Fibroblast of skin of right quadriceps (primary cell): ENCODE data around the gene KCNH2.
"Not testable (repeated sequence)": the region's sequence is repeated elsewhere in the genome, so short reads cannot be mapped to it uniquely, and the experiment has no call there.

Experiments
- DNase-seq: peaks from one replicate; pipeline ENCODE4 v3.0.0-alpha.2; 2013

The KCNH2 gene

DNA sequence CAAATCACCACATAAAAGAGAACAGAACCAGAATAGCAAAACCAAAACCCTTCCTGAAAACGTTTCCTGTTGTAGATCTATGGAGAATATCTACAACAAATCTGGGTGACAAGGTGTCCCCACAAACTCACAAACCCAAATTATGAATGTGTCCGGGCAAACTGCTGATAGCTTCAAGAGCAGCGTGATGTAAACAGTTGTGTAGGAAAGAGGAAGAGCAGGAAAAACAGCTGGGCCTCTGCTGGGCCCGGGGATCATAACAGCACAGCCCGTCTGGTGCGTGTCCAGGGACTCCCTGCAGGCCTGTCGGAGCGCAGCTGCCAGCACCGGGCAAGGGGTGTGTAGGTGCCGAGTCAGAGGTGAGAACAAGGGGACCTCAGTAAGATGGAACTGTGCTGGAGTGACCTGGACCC is 53.7 kb downstream of the KCNH2 start:
- no peak for DNase-seq

DNA sequence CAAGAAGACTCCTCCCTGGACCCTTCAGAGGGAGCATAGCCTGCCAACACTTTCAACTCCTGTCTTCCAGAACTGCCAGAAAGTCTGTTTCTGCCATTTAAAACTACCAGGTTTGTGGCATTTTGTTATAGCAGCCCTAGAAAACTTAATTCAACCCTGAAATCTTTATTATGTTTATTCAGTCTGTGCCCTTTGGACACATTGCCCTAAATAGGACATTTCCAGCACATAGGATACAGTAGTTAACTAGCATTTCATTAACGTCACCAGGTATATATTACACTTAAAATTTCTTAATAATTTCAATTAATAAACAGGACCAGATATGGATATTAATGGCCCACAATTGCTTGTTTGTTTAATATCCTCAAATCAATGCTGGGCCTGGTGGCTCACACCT is 54.3 kb downstream of the KCNH2 start:
- no peak for DNase-seq

DNA sequence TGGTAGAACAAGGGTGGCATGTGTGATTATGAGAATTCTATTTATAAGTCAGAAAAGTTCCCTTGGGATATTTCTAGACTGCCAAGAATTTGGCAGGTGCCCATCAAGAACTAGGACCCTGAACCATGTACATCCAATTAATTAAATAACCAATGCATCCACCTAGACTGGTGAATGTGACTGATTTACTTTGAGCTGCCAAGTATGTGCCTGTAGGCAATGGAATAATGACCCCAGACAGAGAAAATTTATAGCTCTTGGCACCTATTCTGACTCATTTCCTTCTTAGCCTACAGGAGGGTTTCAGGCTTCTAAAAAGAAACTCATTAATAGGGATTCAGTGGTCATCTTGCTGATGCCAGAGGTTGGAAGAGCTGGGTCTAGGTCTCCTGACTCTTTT is 54.9 kb downstream of the KCNH2 start:
- DNase-seq, result no peak

DNA sequence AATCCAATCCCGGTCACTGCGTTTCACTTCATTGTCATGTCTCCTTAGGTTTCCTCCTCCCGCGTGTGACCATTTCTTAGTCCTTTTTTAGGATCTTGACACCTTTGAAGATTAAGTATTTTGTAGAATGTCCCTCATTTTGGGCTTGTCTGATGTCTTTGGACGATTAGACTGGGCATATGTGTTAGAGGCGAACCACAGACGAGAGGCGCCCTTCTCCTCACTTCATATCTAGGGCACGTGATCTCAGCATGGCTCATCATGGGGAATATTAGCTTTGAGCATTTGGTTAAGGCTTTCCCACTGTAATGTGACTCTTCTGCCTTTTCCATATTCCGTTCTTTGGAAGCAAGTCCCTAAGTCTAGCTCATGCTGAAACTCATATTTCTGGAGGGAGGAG is 59.0 kb downstream of the KCNH2 start:
- DNase-seq, result no peak

DNA sequence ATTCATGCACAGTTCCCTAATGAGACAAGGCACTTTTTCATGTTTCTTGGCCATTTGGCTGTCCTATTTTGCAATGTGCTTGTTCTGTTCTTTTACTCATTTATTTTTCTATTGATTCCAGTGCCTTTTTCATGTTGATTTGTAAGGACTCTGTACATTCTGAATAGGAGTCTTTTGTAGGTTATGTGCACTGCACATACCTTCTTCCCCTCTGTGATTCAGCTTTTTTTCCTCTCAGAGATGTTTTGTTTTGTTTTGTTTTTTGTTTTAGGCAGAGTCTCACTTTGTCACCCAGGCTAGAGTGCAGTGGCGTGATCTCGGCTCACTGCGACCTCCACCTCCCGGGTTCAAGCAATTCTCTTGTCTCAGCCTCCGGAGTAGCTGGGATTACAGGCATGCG is 59.7 kb downstream of the KCNH2 start:
- no peak for DNase-seq

DNA sequence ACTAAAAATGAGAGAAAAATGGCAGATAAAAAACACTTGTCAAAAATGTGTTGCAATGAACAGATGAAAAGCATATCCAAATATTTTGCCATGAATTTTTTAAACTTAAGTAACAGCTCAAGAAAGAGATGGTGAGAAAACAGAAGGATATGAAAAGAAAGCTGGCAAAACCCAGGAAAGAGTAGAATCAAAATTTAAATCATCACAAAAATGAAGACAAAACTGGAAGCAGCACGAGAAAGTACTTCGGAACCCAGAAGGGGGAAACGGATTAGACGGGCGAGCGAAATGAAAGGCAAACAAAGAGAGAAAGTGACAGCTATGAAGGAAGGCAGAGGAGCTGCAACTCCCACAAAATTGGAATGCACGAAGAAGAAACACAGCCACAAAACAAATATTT is 60.2 kb downstream of the KCNH2 start:
- DNase-seq, result no peak

DNA sequence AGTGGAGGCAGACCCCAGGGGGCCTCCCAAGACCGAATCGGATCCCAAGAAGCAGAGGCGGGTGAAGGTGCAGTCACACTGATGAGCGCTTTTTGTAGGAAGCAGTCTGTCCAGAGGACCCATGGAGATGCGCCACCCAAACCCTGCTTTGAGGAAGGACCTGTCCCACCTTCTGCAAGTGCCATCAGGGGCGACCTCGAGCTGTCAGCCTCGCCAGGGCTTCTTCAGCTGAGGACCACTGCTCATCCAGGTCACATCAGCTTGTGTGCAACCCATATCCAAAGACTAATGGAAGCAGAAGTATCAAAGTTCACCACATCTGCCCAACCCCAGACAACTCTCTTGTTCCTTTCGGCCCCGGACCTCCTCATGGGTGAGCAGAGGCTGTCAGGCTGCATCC is 61.5 kb downstream of the KCNH2 start:
- DNase-seq, result no peak

DNA sequence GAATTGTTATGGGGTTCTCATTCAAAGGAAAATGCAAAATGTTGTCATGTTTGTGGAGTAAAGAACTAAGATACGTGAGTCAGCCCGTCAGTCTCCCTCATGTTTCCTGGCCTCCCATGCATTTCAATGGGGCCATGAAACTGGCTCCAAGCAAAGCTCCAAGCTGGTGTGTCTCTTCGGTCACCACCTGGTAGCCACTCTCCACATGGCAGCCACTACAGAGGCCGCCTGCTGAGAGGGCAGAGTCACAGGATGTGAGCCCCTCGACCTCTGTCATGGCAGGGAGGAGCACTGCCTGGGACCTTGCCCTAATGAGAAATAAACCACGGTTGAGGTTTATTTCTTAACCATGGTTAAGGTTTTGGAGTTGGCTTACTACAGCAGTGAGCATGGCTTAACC is 63.2 kb downstream of the KCNH2 start:
- no peak for DNase-seq

DNA sequence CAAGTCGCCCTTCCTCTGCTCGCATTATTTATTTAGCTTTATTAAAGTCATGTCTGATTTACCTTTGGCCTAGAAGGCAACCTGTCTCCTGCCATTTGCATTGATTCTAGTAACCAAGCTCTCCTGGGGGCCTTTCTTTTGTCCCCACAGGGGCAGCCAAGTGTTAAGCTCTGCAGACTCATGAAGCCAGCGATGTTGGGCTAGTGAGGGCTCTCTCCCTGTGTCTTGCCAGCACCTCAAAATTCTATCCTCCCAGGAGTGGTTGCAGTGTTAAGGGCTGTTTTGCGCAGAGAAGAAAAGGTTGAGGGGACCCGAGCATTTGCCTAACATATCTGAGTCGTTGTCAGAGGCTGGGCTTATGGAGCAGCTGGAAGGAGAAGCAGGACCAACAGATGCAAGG is 63.9 kb downstream of the KCNH2 start:
- no peak for DNase-seq

DNA sequence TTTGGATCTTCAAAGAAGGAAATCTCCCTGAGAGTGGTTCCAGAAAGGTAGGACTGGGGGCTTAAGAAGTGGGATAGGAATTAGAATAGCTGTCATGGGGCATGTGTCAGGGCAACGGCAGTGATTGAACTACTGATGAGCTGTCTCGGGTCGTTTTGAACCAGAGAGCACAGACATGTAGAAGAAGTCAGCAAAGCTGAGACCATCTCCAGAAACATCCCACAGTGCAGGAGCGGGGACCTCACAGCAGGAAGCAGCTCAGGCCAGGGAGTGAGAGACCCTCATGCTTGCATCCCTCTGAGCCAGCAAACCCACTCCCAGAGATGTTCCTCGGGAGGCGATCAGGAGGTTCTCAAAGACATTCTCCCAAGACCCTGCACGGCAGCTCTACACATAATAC is 65.7 kb downstream of the KCNH2 start:
- DNase-seq, result no peak

DNA sequence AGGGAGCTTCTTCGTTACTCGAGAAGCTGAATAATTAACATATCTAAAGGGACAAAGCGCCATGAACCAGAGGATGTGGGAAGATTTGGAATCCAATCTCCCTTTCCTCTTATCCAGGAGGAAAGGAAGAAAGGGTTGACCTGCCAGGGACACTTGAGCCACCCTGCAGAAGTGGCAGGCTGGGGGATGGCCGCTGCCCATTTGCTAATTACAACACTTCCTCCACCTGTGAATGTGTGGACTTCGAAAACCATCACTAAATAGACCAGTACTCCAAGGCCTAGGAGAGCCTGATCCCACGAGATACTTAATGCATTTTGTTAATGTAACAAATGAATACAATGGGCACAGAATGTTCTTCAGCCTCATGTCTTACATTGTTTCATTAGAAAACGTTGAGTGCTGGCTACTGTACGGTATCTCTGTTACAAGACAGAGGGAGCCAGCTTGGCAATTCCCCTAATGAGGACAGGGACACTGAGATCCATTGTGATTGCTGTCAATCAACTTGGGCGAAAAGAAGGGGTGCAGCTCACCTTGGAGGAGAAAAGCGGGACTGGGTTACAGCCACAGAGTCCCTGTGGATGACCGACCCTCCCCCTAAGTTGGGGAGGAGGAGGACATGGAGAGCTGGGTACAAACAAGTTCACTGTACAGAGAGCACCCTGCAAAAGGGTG is 66.4 kb downstream of the KCNH2 start:
- no peak for DNase-seq

DNA sequence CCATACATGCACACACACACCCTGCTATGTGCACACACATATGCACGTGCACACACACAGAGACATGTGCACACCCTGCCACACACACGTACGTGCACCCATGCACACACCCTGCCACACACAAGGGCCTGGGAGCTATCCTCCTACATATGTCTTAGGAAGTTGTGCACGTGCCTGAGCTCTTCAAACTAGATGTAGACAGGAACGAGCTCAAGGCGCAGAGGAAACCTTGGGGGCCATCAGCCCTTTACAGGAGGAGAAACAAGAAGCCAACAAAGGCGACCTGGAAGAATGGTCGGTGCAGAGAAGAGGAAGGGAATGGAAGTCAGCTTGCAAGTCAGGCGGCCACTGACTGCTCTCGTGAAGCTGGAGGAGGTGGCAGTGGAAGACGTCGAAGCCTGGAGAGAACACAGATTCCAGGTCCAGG is 67.1 kb downstream of the KCNH2 start:
- no peak for DNase-seq

DNA sequence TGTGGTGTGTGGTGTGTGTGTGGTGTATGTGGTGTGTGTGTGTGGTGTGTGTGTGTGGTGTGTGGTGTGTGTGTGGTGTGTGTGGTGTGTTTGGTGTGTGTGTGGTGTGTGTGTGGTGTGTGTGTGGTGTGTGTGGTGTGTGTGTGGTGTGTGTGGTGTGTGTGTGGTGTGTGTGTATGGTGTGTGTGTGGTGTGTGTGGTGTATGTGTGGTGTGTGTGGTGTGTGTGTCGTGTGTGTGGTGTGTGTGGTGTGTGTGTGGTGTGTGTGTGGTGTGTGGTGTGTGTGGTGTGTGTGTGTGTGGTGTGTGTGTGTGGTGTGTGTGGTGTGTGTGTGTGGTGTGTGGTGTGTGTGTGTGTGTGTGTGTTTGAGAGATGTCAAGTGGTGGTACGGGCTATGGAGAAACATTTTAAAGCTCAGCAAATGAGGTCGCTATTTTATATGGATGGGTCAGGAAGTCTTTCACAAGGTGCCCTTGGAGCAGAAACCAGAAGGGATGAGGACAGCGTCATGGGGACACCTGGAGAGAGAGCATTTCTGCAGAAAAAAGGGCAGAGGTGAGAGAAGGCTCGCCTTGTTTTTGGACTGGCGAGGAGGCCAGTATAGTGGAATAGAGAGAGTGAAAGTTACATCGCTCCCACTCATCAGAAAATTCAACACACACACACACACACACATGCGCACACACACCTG is 67.7 kb downstream of the KCNH2 start:
- DNase-seq, result not testable (repeated sequence)

DNA sequence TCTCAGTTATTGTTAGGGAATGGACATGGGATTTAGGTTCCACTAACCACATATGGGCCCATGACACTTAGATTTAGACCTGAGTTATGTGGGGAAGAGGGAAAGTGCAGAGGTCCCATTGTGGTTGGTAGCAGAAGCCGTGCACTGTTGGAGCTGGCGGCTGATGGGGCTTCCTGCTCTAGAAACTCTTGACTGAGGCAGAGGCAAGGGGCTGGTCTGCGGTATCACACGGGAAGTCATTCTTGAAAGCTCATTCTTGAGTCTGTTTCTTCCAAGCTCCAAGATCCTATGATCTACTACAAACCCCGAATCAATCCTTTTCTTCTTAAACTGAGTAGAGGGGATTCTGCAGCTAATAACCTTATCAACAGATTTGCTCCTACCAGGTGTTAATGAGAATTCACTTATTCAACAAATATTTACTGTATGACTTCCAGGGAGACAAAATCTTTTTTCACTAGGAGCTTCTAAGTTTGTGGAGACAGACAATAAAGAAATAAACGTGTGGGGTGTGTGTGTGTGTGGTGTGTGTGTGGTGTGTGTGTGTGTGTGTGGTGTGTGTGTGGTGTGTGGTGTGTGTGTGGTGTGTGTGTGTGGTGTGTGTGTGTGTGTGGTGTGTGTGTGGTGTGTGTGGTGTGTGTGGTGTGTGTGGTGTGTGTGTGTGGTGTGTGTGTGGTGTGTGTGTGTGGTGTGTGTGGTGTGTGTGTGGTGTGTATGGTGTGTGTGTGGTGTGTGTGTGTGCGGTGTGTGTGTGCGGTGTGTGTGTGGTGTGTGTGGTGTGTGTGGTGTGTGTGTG is 68.7 kb downstream of the KCNH2 start:
- no peak for DNase-seq

DNA sequence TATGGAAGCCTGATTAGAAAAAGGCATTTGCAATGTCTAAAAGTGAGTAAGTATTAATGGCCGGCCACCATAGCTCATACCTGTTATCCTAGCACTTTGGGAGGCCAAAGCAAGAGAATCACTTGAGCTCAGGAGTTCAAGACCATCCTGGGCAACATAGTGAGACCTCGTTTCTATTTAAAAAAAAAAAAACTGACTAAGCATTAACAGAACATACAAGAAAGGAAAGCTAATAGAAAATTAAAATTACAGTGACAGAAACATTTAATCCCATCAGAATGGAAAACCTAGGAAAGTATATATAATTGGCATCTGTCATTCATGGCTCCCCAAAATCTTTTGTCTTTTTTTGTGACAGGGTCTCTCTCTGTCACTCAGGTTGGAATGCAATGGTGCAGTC is 69.9 kb downstream of the KCNH2 start:
- DNase-seq, result no peak

DNA sequence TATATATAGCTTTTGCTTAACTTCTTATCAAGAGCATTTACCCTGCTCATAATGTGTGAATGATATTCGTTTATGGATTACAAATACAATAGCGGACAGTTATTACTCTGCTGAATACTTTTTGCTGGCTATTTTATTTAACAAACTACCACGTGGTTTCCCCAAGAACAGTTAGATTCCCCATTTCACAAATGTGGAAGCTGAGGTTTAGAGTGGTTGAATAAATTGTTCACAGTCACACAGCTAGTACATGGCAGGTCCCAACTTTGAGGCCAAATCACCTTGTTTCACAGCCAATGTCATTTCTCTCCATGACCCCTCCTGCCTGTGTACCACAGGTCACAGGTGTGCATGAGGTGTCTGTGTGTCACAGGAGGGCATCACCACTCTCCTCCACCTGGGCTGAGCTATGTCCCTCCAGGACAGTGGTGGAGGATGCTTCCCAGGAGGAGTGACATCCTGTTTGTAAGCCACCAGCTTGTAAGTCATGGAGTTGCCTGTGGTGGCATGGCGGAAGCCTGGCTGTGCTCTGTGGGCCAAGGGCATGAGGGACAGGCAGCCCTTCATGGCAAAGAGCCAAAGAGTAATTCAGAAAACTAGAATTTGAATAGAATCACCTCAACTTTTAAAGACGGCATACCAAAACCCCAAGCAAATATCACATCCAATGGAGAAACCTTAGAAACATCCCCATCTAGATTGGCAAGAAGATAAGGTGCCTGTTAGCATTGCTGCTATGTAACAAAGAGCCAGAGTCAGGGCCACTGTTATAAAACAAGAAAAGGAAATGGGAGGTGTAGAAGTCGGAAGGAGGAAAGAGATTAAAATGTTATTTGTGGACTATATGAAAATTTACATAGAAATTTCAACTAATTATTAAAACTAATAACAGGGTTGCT is 73.9 kb downstream of the KCNH2 start:
- DNase-seq, result no peak

DNA sequence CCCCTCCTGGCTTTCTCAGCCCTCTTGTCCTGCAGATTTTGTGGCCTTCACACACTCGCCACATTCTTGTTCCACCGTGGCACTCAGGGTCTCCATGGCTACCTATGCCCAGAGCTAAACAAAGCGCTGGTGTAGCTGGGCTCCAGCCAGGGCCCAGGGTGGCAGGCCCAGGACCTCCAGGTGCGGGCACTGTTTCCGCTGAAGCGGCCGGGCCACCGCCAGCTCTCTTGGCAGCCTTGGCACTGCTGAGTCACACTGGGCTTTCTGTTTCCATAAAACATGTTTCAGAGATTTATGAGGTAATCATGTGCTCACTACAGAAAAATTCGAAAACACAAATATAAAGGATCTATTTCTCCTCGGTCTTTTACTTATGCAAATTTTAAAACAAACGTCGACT is 74.5 kb downstream of the KCNH2 start:
- no peak for DNase-seq

DNA sequence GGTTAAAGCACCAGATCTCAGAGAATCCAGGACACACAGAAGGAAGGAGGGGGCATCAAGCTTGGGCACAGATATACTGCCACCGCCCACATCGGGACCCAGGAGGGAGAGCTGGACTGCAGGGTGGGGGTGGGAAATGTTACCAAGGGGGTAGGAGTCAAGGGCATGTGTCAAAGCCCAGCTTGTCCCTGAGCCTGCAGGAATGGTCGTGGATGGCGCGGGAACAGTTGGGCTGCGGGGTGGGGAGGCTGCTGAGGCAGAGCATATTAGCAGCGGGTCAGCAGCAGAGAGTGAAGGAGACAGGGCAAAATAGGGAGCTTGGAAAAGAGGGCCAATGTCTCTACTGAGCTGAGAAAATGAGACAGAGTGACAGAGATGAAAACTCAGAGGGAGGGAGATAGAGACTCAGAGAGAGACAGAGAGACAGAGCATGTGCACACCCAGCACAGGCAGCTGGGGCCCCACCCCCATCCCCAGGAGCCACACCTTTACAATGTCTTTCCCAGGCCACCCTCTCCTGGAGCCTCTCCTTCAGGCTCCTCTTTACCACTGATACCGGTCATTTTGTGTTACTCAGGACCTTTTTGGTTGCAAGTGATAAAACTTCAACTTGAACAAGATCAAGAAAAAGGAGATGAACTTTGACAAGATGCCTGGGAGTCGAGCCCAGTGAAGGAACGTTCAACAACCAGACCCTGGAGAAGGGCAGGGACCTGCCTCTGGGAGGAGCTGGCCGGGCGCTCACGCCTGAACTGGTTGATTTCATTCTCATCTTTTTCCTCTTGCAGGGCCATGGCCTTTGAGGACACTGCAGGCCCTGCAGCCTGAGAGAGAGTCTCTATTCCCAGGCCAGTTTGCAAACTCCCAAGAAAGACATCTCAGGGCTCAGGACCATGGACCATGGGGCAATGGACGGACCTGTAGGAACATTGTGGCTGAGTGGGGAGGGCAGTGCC is 75.8 kb downstream of the KCNH2 start:
- DNase-seq, result no peak

DNA sequence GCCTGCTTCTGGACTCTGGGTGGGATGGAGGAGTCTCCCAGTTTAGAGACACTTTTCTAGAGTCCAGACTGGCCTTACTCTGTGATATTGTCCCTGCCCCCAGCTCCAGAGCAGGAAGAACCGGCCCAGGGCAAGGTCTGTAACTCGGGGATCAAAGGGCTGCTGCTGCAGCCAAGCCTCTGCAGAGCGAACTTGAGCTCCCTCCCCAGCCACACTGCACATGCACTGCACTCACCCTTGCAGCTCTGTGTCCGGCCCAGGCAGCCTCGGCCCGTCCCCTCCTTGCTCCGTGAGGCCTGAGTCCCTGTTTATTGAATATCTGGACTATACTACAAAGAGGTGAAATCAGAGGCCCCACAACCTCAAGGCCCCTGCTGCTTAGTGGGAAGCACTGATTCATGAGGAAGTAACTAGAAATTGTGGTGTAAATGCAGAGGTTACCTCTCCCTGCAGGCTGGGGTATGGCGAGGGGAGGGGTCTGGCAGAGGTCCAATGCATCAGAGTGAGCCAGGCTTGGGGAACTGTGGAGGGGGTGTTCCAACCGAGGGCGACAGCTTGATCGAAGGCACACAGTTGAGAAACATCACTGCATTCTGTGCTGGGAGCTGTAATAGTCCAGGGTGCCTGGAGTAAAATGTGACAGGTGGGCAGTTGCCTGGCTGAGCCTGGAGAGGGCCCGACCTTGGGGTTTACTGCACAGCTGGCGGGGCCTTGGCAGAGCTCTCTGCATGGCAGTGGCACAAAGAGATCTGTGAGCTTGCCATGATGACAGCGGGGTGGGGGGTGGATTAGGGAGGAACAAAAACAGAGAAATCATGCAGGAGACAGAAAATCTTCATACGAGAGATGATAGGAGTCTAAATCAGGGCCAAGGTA is 76.7 kb downstream of the KCNH2 start:
- DNase-seq, result no peak

DNA sequence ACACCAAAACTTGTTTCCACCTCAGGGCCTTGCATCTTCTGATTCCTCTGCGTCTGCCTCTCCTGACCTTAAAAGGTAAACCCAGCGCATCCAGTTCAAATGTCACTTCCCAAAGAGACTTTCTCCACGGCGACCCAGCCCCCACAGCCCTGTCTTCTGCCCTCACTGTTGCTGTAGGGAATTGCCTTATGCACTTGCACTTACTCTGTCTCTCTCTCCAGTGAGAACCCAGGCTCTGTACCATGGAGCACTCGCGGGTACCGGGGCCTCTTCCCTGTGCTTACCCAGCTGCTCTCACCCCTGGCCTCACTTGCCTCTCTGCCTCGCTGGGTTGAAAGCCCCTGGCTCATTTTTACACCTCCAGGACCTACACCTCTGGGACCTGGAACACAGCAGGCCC is 77.4 kb downstream of the KCNH2 start:
- no peak for DNase-seq
